VCaP (cell line): Measurements from ENCODE around the gene RAD51B.

Experiments used
- H3K27ac ChIP-seq: fragments of 450-650 bp; 2 replicates; pipeline ENCODE4 v1.5.1; 2017
- TF ChIP-seq, protein P1 (sequence below): fragments of 450-650 bp; conservative IDR thresholded peaks from 2 replicates; pipeline ENCODE4 v1.5.1; 2017; ENCODE audit warnings: mild to moderate bottlenecking, moderate library complexity

RAD51B gene

DNA sequence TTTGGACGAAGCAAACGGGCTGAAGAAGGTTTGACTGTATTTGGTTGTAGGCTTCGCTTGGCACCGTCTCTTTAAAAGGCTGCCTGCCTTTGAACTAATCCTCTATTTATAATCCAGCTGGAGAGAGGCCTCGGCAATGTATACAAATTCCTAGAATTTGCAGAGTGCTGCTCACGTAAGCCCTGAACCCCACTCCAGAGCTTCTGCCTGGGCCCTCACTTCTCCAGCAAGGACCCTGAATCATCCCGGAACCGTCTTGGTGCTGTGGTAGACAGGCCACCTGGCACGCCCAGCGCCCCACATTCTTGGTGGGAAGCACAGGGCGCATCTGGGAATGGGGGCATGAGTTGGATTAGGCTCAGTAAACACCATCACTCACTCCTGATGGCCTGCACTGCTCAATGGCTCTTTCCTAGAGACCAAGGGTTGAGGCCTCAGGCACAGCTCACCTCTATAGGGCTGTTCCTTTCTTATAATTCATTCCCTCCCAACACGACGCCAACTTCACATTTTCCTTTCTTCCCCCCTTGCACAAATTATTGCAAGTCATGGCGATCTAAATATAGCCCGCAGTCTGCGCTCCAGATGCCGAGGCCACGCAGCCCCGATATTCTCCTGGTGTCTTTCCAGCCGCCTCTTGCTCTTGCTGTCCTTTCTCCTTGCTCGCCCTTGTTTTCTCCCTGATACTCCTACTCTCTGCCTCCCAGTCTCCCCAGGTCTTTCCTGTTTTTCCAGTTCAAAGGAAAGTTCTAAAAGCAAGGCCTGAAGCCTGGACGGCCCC is 832.3 kb downstream of the RAD51B start:
- H3K27ac ChIP-seq = no peak overlapping the region
- TF ChIP-seq, protein P1, sequence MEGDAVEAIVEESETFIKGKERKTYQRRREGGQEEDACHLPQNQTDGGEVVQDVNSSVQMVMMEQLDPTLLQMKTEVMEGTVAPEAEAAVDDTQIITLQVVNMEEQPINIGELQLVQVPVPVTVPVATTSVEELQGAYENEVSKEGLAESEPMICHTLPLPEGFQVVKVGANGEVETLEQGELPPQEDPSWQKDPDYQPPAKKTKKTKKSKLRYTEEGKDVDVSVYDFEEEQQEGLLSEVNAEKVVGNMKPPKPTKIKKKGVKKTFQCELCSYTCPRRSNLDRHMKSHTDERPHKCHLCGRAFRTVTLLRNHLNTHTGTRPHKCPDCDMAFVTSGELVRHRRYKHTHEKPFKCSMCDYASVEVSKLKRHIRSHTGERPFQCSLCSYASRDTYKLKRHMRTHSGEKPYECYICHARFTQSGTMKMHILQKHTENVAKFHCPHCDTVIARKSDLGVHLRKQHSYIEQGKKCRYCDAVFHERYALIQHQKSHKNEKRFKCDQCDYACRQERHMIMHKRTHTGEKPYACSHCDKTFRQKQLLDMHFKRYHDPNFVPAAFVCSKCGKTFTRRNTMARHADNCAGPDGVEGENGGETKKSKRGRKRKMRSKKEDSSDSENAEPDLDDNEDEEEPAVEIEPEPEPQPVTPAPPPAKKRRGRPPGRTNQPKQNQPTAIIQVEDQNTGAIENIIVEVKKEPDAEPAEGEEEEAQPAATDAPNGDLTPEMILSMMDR = no peak

DNA sequence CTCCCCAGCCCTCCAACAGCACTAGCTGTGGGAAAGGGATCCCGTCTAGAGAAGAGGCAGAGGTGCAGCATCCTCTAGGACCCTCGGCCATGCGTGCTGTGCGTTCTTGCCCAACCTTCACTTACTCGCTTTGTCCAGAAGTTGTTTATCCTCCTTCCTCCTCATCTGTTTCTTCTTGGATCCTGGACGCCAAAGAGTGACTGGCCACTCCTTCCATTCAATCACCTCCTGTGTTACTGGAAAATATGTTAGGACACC is 832.8 kb downstream of the RAD51B start:
- TF ChIP-seq, protein P1 = no peak
- no peak overlapping the region for H3K27ac ChIP-seq

DNA sequence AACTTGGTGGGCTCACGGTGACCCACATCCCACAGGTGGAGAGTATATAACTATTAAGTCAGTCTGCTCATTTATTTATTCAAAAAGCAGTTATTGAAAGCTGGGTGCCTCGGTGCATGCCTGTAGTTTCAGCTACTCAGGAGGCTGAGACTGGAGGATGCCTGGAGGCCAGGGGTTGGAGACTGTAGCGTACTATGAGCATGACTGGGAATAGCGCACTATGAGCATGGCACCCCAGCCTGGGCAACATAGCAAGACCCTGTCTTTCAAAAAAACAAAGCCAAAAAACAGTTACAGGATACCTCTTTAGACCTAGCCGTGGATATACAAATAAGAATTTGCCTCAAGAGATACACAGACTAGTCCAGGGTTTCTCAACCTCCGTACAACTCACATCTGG is 833.5 kb downstream of the RAD51B start:
- no peak overlapping the region for H3K27ac ChIP-seq
- TF ChIP-seq, protein P1 = no peak

DNA sequence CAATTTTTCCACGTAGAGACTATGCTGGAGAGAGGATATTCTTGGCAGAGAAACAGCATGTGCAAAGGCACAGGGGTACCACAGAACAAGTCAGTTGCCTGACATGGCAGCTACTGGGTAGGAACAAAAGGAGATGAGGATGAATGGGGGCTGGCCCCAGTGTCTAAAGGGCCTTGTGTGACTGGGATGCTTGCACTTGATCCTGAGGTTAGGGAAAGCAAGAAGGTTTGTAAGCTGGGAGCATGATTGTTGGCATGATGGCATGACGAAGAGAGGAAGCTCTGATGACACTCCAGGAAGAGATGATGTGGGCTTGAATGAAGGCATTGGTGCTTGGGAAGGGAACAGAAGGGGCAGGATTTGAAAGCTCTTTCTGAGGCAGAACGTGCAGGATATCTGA is 834.2 kb downstream of the RAD51B start:
- H3K27ac ChIP-seq = no peak overlapping the region
- TF ChIP-seq, protein P1 = no peak

DNA sequence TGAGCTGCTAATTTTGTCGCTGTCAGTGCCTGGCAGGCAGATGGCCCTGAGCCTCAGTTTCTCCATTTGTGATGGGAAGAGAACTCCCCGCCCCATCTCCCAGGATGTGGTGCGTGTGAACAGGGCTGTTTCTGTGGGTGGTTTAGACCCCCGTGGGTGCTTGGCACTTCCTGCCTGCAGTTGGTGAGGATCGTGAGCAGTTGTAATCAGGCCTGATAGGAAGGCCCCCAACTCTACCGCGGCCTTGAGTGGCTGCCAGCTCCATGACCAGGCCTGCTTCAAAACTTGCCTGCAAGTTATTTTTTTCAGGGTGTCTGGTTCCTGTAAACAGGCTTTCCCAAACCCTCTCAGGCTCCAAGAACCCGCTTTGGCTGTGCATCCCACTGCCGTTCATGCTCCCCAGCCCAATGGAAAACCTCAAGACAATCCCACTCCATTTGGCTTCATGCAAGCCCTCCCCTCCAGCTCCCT is 834.9 kb downstream of the RAD51B start:
- H3K27ac ChIP-seq = no peak overlapping the region
- TF ChIP-seq, protein P1 = no peak

DNA sequence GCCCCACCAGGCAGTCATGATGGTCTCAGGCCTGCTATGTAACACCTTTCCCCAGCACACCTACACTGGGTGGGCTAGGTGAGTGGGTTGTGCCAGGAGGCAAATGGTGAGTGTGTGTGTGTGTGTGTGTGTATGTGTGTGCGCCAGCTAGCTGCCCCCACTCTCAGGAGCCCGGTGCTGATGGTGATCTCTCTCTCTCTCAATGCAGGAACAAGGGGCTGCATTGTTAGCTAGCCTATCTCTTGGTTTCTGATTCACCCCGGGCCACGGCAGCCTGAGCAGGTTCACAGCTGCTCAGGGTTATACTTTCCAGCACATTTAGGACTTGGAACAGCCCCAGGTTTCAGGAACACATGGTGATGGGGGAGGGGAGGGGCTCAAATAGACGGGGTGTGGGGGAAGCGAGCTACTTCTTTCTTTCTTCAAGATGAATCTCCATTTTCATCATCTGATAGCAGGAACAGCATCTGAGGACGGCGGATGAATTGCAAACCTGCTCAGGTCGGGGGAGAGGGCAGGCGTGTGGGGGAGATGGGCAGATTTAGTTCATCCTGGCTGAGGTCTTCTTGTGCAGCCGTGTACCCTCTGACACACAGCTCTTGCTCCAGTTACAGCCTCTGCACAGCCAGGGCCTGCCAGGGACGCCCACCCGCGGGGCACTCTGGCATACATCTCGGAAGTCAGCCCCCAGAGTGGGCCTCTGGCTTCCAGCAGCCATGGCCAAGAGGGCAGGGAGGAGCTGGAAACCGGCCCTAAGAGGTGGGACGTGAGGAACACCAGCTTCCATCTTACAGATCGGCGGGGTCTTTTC is 835.6 kb downstream of the RAD51B start:
- TF ChIP-seq, protein P1 = no peak
- H3K27ac ChIP-seq = no peak overlapping the region

DNA sequence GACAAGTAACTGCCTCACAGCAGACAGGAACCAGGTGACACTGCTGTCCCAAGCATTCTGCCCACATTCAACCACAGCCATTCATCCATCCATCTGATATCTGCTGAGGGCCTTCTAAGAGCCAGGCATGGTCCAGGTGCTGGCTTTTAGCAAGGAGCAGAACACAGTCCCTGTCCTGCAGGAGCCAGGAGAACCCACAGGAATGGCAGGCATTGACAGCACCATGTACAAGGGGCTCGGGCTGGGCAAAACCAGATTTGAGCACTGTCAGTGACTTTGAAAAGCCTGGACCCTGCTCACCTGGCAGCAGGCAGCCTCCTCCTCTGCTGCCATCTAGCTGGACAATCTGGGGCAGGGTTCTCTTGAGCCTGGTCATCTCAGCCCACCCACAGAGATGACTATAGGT is 836.3 kb downstream of the RAD51B start:
- TF ChIP-seq, protein P1 = peak; percentile 69
- no peak overlapping the region for H3K27ac ChIP-seq
